Measurements from ENCODE around the gene EFTUD2. TPM values are rescaled to one million over a fixed set of nuclear protein-coding genes. Genes with fewer than 3 reads are reported as not detected.
"Not testable (repeated sequence)": the region's sequence is repeated elsewhere in the genome, so short reads cannot be mapped to it uniquely, and the experiment has no call there.

EFTUD2 gene
- total RNA-seq, 1 experiment from 2014 or later = 176 TPM

- DNase-seq (ENCODE audit: low read depth) = not testable (repeated sequence)
These were observed 90.4 kb downstream of the EFTUD2 start for GRCh38 chr17:44808656-44809388.

- DNase-seq (ENCODE audit: low read depth) = no peak
These were observed 91.1 kb downstream of the EFTUD2 start for GRCh38 chr17:44808156-44808555.

- DNase-seq (ENCODE audit: low read depth) = no peak
These were observed 91.5 kb downstream of the EFTUD2 start for GRCh38 chr17:44807817-44808155.

GRCh38 chr17:44807093-44807816 is 92.0 kb downstream of the EFTUD2 start:
- no peak for DNase-seq (ENCODE audit: low read depth)

GRCh38 chr17:44804302-44805089 is 94.7 kb downstream of the EFTUD2 start:
- no peak for DNase-seq (ENCODE audit: low read depth)

- no peak for DNase-seq (ENCODE audit: low read depth)
These were observed 97.4 kb downstream of the EFTUD2 start for GRCh38 chr17:44801880-44802279.

Other genes with a start within 250 kb of the EFTUD2 start
- 0.27 and 0.34 TPM in 2 replicates for gene MEIOC, start 243.0 kb downstream of the EFTUD2 start, total RNA-seq (2014; rRNA removed; shearing (Covaris generic))
- gene CCDC43, start 209.7 kb downstream of the EFTUD2 start, total RNA-seq (2014; rRNA removed; shearing (Covaris generic)) = 55.5 and 57.0 TPM in 2 replicates
- gene DBF4B, start 190.8 kb downstream of the EFTUD2 start, total RNA-seq (2014; rRNA removed; shearing (Covaris generic)) = 12.6 and 17.3 TPM in 2 replicates
- gene ADAM11, start 140.5 kb downstream of the EFTUD2 start, total RNA-seq (2014; rRNA removed; shearing (Covaris generic)) = 0.17 TPM in 1 of 2 replicates, not detected in the other
- gene GJC1, start 69.2 kb downstream of the EFTUD2 start, total RNA-seq (2014; rRNA removed; shearing (Covaris generic)) = 12.4 and 15.7 TPM in 2 replicates
- gene HIGD1B, start 51.6 kb downstream of the EFTUD2 start, total RNA-seq (2014; rRNA removed; shearing (Covaris generic)) = not detected in 2 replicates
- gene GFAP, start 16.1 kb upstream of the EFTUD2 start, total RNA-seq (2014; rRNA removed; shearing (Covaris generic)) = 2.4 TPM in 1 of 2 replicates, not detected in the other
- 4.9 and 8.4 TPM in 2 replicates for gene KIF18B, start 48.3 kb upstream of the EFTUD2 start, total RNA-seq (2014; rRNA removed; shearing (Covaris generic))
- 1.2 and 4.9 TPM in 2 replicates for gene C1QL1, start 68.9 kb upstream of the EFTUD2 start, total RNA-seq (2014; rRNA removed; shearing (Covaris generic))
- 25.7 and 47.8 TPM in 2 replicates for gene DCAKD, start 152.2 kb upstream of the EFTUD2 start, total RNA-seq (2014; rRNA removed; shearing (Covaris generic))
- 112 and 640 TPM in 2 replicates for gene NMT1, start 161.9 kb upstream of the EFTUD2 start, total RNA-seq (2014; rRNA removed; shearing (Covaris generic))
- 5.3 and 8.7 TPM in 2 replicates for gene PLCD3, start 233.1 kb upstream of the EFTUD2 start, total RNA-seq (2014; rRNA removed; shearing (Covaris generic))
- gene ACBD4, start 236.2 kb upstream of the EFTUD2 start, total RNA-seq (2014; rRNA removed; shearing (Covaris generic)) = 0.57 TPM in 1 of 2 replicates, not detected in the other
- 4.4 and 7.2 TPM in 2 replicates for gene HEXIM1, start 249.0 kb upstream of the EFTUD2 start, total RNA-seq (2014; rRNA removed; shearing (Covaris generic))